ENCODE measurements around the gene PAOX.

Gene PAOX

GRCh38 chr10:133335246-133336117, 43.6 kb upstream of the PAOX start (continued):
- TF ChIP-seq, protein P1, sequence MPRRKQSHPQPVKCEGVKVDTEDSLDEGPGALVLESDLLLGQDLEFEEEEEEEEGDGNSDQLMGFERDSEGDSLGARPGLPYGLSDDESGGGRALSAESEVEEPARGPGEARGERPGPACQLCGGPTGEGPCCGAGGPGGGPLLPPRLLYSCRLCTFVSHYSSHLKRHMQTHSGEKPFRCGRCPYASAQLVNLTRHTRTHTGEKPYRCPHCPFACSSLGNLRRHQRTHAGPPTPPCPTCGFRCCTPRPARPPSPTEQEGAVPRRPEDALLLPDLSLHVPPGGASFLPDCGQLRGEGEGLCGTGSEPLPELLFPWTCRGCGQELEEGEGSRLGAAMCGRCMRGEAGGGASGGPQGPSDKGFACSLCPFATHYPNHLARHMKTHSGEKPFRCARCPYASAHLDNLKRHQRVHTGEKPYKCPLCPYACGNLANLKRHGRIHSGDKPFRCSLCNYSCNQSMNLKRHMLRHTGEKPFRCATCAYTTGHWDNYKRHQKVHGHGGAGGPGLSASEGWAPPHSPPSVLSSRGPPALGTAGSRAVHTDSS (tag by site-specific recombination; IDR thresholded peaks at IDR 0.05): no peak
- no peak for TF ChIP-seq ZSCAN4 (tag by site-specific recombination; IDR thresholded peaks at IDR 0.05)
- no peak for TF ChIP-seq ZNF624 (tag by site-specific recombination; IDR thresholded peaks at IDR 0.05)
- no peak for TF ChIP-seq WT1 (tag by site-specific recombination; IDR thresholded peaks at IDR 0.05)
- TF ChIP-seq ZNF558 (tag by site-specific recombination; IDR thresholded peaks at IDR 0.05): no peak
- TF ChIP-seq ZFHX2 (tag by site-specific recombination; conservative IDR thresholded peaks at IDR 0.05): peak; percentile 95
- TF ChIP-seq ZNF843 (tag by site-specific recombination; IDR thresholded peaks at IDR 0.05): no peak
- TF ChIP-seq RBAK (tag by site-specific recombination; IDR thresholded peaks at IDR 0.05): no peak
- no peak for TF ChIP-seq FEZF1 (tag by site-specific recombination; IDR thresholded peaks at IDR 0.05)
- TF ChIP-seq ZNF366 (tag by site-specific recombination; conservative IDR thresholded peaks at IDR 0.05): peak; percentile 61
- no peak for TF ChIP-seq ZNF37A (tag by site-specific recombination; IDR thresholded peaks at IDR 0.05)
- no peak for TF ChIP-seq ZNF24 (tag by site-specific recombination; IDR thresholded peaks at IDR 0.05)
- 0 out of 2 replicates have a peak, but pooled peaks have one; percentile 32 for TF ChIP-seq ZBTB1 (tag by site-specific recombination; IDR thresholded peaks at IDR 0.05)
- TF ChIP-seq ZNF747 (tag by site-specific recombination; IDR thresholded peaks at IDR 0.05): no peak
- TF ChIP-seq ZNF600 (tag by site-specific recombination; IDR thresholded peaks at IDR 0.05): no peak
- TF ChIP-seq SCRT1 (tag by site-specific recombination; IDR thresholded peaks at IDR 0.05; ENCODE audit: borderline replicate concordance): no peak
- TF ChIP-seq MZF1 (tag by site-specific recombination; IDR thresholded peaks at IDR 0.05; ENCODE audit: borderline replicate concordance): no peak
- TF ChIP-seq ZNF311 (tag by site-specific recombination; IDR thresholded peaks at IDR 0.05; ENCODE audit: borderline replicate concordance): no peak
- no peak for TF ChIP-seq PRDM2 (tag by site-specific recombination; IDR thresholded peaks at IDR 0.05; ENCODE audit: borderline replicate concordance)
- no peak for TF ChIP-seq BCL11A (tag by site-specific recombination; IDR thresholded peaks at IDR 0.05; ENCODE audit: low read depth)
- no peak for TF ChIP-seq ZNF112 (tag by site-specific recombination; IDR thresholded peaks at IDR 0.05)
- TF ChIP-seq SP3 (tag by site-specific recombination; IDR thresholded peaks at IDR 0.05): peak; percentile 55
- TF ChIP-seq ZBTB10 (tag by site-specific recombination; IDR thresholded peaks at IDR 0.05): peak; percentile 71; the same call in 1 of the 2 replicates
- TF ChIP-seq ZNF571 (tag by site-specific recombination; IDR thresholded peaks at IDR 0.05): no peak
- TF ChIP-seq, protein P2, sequence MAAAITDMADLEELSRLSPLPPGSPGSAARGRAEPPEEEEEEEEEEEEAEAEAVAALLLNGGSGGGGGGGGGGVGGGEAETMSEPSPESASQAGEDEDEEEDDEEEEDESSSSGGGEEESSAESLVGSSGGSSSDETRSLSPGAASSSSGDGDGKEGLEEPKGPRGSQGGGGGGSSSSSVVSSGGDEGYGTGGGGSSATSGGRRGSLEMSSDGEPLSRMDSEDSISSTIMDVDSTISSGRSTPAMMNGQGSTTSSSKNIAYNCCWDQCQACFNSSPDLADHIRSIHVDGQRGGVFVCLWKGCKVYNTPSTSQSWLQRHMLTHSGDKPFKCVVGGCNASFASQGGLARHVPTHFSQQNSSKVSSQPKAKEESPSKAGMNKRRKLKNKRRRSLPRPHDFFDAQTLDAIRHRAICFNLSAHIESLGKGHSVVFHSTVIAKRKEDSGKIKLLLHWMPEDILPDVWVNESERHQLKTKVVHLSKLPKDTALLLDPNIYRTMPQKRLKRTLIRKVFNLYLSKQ (tag by site-specific recombination; IDR thresholded peaks at IDR 0.05; ENCODE audit: borderline replicate concordance): no peak
- no peak for TF ChIP-seq ZNF354C (tag by site-specific recombination; IDR thresholded peaks at IDR 0.05; ENCODE audit: borderline replicate concordance, low read depth)
- TF ChIP-seq ZNF623 (tag by site-specific recombination; IDR thresholded peaks at IDR 0.05): no peak

Data from HEK293 (cell line).